Activated effector memory CD4-positive, alpha-beta T cell treated with Interleukin-2 at 50 U/mL for 16 hours (primary cell): ENCODE results near the gene LAMC3.

Experiments used
- DNase-seq: peaks from one replicate; pipeline ENCODE4 v3.0.0-alpha.2; 2020

Gene LAMC3

DNA sequence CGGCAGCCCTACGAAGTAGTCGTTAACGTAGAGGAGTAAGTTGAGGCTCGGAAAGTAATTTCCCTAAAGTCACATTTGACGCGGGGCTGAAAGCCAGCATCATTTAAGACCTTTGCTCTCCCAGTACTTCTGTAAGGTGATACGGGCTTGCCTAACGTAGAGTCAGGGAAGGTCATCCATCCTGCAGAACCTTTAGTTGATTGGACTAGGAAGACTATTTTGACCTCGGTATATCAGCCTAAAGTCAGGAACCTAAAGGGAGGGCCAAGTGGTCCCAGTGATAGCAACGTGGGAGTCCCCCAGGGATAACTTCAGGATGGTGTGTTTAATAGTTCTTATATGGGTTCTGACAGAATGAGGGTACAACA is 117.1 kb downstream of the LAMC3 start:
- DNase-seq: no peak

DNA sequence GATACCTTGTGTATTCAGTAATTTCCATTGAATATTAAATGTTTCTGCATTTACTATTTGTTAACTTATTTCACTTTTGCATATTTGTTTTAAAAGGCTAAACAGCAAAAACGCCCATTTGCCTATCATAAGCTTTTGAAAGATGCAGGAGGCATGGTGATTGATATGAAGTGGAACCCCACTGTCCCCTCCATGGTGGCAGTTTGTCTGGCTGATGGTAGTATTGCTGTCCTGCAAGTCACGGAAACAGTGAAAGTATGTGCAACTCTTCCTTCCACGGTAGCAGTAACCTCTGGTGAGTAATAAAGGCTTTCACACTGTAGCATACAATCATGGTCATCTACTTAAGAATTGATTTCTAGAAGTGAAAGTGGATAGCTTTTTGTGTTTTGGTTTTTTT is 120.2 kb downstream of the LAMC3 start:
- no peak for DNase-seq

DNA sequence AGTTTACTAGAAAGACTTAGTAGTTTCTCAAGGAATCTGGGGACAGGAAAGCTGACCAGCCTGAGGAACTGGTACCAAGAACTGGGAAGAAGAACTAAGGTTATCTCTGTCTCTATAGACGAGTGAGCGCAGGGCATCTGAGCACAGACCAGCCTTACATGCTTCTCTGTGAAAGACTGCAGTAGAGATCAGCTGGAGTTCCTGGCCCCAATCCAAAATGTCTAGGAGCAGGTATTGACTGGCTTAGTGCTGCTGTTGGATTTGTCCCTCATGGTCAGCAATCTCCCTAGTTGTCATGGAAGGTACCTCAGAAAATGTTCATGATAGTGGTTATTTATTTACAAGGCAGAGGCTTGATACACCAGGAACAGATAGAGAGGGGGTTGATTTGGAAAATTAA is 129.7 kb downstream of the LAMC3 start:
- DNase-seq: no peak

DNA sequence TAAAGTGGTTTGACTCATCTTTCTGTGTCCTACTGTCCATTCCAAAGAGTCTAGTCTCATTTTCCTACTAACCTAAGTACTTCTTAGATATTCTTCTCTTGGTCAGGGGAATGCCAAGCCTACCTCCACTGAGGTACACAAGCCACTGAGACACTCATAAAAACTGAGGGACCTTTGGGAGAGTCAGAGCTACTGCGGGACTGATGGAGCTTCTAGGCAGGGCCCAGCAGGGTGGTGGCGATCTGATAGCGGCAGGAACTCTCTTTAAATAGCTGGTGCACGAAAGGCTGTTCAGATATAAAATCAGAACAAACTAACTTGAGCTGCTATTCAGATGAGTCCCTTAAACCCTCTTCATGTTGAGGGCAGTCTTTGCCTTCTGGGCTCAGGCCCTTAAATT is 131.1 kb downstream of the LAMC3 start:
- no peak for DNase-seq

DNA sequence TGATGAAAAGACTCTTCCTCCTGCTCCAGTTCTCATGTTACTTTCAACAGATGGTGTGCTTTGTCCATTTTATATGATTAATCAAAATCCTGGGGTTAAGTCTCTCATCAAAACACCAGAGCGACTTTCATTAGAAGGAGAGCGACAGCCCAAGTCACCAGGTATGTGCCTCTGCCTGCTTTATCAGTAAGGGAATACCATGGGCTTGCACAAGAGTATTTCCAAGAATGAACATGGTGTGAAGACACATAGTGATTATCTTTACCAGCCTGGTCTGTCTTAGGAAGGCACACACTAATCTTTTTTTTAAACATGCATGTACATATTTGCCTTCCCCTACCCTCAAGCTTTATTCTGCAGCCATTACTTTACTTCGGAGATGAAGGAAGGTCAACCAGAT is 131.6 kb downstream of the LAMC3 start:
- no peak for DNase-seq

DNA sequence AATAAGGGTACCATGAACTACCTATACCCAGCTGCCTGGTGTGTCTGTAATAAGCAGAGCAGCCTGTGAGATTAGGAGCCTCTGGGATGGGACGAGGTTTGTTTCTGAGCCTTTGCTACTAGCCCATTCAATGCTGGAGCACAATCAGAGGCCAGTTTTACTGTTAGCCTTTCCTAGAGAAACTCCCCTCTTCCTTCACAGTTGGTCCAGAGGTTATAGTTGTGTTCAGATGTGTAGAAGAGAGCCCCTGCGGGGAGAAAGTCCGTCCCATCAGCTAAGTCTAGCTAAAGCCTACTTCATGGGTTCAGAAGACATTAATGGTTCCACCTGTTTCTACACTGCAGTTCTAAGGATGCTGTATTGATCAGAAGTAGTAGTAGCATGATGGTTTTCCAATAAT is 133.2 kb downstream of the LAMC3 start:
- DNase-seq: no peak
